Activated T-cell treated with anti-CD3 and anti-CD28 coated beads, Interleukin-2, amount 50 U/mL, for 1 hour (primary cell): ENCODE measurements around the gene SYNE3.
"Not testable (repeated sequence)": the region's sequence is repeated elsewhere in the genome, so short reads cannot be mapped to it uniquely, and the experiment has no call there.

Source experiments
- DNase-seq: peaks from one replicate; pipeline ENCODE4 v3.0.0-alpha.2; 2020

Gene SYNE3

DNA sequence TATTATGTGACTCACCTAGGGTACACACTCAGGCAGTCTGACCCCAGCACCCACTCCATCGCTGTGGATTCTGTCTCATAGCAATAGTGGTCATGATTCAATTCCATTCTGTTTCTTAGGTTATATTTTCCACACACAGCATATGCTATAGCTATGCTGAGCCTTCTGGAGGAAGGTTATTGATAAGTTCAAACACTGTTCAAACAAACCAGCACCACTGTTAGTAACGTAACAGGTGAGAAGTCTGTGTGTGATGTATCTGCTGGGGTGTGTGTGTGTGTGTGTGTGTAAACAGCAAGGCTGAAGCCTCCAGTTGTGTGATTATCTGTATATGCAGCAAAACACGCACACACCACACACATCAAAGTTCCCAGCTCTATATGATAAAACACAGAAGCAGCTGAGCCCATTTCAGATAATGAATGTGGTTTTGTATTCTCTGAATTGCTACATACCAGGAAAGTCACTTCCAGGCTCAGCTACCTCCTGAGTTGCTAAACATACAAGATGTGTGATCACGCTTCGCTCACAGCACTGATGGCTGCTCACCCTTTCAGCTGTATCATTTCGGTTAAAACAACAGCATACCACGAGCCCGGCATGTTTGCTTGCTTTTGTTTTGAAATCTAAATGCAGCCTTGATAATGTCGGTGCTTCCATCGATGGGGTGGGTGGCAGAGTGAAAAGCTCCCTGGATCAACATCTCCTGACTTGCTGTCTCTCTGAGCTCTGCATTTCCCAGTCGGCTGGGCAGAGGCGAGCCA is 6.8 kb upstream of the SYNE3 start:
- peak; percentile 48 for DNase-seq

DNA sequence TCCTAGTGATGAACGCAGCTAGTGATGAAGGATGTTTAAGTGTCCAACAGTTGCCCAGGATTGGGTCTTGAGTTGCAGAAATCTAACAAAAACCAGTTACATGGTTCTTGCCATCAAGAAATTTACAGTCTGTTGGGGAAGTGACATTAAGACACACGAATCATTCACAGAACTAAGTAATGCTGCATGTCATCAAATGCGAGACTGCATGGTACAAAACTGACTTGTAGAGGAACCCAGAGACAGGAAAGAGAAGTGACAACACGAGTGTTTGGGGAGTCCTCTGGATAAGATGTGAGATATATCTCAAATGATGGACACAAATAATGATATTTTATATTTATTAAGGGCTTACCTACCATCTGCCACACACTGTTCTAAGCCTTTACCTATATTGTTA is 6.1 kb upstream of the SYNE3 start:
- DNase-seq: no peak

DNA sequence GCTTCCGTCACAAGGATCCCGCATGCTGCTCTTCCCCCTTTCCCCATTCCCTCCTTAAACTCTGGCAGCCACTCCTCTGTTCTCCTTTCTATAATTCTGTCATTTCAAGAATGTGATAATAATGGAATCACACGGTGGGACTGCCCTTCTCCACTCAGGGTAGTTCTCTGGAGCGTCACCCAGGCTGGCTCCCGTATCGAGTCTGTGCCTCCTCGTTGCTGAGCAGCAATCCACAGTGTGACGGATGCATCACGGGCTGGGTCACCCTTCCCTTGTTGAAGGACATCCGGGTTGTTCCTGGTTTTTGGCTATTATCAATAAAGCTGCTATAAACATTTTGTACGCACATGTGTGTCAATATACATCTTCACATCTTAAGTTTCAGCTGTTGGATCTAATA is 5.7 kb upstream of the SYNE3 start:
- no peak for DNase-seq

DNA sequence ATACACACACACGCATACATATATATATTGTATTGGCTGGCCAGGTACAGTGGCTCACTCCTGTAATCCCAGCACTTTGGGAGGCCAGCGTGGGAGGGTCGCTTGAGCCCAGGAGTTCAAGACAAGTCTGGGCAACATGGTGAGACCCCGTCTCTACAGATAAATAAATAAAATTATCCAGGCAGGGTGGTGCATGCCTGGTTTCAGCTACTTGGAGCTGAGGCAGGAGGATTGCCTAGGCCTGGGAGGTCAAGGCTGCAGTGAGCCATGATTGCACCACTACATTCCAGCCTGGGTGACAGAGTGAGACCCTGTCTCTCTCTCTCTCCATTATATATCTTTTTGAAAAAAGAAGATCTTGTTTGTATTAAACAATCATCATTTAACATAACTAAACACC is 4.6 kb upstream of the SYNE3 start:
- no peak for DNase-seq

DNA sequence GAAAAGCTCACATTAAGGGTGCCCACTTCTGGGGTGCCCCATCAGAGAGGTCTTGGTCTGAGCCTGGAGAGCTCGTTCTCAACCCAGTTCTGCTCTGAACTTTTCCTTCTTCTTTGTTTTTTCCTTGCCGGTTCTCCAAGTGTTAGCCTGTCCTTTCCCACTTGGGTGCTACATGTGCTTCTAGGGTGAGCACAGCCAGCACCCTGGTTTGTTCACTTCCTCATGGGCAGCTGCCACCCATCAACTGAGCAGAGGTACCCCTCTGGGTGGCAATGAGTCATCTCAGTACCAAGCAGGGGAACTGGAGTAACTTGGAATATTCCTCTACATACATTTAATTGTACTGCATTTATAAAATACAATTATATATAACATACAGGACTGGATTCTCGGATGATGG is 3.9 kb upstream of the SYNE3 start:
- peak; percentile 29 for DNase-seq

DNA sequence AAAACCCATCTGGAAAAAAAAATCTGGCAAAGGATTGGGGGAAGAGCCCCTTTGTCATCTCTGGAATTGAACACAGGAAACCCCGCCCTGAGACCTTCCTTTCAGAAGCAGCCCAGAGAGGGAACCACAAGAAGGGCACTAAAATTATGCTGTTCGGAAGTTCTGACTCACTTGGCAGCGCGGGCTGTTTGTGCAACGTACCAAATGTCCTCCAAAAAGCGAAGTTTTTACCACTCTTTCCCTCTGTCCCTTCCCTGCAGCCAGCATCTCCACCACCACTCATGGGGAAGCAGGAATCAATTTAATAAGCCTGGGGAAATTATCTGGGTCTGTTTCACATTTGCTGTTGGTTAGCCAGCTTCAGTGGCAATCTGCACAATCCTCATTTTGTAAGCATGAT is 3.2 kb upstream of the SYNE3 start:
- DNase-seq: peak; percentile 70

DNA sequence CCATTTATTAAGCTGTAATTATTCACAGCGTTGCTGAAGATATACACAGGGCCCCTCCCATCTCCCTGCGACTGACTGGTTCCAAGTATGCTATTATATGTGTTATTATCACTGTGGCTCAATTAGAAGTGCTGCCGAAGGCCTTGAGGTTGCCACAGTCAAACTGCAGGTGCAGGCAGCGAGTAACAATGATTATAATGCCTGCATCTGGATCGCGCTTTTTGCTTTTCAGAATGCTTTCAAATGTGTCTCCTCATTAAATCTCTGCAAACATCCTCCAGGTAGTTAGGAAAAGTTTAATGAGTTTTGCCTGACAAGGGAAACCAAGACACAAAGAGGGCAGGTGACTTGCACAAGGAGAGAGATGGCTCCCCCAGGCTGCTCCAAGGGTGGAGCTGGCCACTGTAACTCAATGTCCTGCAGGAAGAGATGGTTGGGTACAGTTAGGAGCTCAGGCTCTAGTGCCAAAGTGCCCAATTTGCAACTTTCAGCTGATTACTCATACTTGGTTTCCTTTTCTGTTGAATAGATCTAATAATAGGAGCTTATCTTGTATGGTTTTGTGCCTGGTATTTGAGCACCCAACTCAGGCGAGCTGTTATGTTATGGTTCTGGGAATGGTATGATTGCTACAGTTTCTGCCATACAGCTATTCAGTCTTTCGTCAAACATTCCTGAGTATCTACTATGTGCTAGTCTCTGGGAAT is 1.7 kb upstream of the SYNE3 start:
- DNase-seq: no peak

DNA sequence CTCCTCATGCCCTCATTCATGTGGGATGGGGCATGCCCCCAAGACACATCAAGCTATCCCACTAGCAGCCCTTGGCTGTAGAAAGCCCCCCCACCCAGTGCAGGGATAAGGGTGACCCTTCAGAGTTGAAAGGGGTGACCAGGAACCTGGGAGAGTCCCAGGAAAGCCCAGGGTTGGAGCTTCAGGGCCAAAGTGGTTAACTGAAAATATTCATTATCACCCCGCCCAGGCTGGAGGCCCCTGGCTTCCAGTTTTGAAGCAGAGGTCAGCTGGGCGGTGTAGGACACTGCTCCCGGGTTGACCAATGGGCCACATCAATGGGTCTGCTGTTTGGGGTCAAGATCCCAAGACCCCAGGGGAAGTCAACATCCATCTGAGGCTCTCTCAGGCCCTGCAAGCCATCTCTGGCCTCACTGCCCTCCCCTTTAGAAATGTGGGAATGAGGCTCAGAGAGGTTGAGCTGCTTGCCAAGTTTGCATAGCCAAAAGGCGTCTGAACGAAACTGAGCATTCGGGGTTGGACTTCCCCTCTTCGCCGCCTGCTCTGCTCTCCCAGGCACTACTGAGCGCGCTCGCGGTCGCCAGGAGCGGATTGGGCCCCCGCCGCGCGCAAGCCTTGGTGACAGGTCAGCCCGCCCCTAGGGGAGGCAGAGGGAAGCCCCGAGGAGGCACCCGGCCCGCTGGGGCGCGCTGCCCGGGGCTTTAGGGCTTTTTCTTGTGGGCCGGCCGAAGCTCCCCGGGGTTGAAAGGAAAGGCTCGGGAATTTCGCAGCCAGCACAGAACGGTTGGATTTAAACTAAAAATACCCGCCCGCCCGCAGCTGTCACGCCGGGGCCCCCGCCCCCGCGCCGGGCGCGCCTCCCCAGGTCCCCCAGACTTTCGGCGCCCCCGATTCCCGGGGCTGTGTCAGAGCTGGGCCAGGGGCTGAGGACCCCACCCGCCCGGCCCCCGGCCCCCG is 576 bp downstream of the SYNE3 start:
- peak; percentile 85 for DNase-seq

DNA sequence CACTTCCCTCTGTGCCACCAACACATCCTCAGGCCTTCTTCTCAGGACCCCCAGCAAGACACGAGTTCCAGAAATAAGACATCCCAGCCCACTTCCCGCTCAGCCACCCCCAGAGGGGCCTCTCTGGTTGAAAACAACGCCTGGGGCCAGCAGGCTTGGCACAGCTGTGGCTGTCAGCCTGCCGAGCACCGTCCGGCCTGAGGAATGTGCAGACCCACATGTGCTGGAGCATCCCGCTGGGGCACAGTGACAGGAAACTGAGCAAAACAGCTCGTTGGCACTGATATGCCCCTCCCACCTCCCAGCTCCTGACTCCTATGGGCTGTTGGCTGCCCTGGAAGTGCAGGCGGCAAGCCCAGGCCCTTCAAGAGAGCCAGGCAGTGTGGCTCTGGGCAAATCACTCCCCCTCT is 1.4 kb downstream of the SYNE3 start:
- peak; percentile 27 for DNase-seq

DNA sequence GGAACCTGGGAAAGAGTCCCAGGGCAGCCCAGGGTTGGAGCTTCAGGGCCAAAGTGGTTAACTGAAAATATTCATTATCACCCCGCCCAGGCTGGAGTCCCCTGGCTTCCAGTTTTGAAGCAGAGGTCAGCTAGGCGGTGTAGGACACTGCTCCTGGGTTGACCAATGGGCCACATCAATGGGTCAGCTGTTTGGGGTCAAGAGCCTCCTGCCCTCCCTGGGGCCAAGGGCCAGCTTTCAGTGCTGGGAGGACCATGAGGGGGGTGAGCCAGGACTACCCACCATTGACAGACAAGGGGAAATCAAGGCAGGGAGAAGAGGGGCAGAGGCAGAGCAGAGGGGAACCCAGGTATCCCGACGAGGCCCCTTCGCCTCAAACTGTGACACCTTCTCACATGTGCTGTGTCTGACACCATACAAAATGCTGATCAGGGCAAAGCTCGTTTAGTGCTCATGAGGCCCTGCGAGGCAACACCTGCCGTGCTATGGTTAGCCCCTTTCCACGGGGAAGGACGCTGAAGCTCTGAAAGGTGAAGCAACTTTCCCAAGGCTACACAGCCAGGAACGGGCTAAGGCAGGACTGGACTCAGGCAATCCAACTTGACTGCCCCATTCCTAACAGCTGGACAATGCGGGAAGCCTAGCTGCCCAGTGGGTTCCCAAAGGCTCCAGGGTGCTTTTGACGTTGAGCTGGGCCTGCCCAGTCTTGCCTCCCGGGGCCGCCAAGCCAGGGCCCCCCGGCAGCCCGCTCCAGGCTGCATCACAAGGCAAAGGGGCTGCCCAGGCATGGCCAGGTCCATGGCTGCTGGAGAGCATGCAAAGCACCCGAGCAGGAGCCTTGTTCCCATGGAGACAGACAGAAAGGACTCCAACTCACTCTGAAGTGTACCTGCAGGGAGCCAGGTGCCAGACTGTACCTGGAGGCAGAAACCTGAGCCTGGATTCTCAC is 2.0 kb downstream of the SYNE3 start:
- DNase-seq: no peak

DNA sequence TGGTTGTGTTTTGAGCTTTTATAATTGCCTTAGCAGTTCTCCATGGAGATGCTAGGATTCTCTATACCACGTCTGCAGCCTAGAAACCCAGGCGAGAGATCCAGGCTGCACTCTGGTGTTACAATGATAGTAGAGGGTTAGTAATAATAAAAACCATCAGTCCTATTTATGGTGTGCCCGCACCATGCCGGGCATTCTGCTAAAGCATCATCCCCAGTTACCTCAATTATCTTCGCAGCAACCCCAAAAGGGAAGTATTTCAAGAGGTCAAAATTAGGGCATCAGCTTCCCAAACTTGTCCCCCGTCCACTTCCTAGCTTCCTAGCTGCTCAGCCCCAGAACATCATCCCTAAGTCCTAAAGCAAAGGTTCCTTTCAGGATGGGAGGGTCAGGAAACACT is 3.2 kb downstream of the SYNE3 start:
- DNase-seq: no peak

DNA sequence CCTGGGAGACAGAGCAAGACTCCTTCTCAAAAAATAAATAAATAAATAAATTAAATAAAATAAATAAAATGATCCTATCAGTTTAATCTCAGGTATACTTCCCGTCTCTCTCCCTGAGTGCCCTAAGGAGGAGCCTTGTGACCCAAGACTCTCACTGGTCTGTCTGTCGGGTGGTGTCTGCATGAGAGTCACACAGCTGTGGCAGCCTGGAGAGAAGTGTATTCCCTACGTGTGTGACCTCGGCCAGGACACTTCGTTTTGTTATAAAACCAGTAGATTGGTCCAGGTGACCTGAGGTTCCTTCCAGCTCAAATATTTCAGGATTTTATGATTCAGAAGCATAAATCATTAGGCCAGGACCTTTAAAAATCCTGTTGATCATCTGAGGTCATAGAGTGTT is 4.8 kb downstream of the SYNE3 start:
- DNase-seq: no peak

DNA sequence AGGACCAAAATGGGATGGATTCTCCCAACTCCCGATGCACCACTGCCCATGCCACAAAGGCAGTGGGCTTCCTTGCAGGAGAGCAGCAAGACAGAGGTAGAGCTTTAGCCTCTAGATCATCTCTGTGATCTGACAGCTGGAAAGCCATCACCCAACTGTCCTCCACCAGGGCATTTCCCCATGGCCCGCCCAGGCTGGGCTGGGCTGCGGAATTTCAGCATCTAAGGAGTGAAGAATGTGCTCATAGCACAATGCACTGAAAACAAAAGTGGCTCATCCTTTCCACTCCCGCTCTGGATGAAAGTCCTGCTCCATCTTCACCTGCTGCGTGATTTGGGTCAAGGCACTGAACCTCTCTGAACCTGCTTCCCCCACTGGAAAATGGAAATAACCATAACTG is 5.6 kb downstream of the SYNE3 start:
- DNase-seq: no peak

DNA sequence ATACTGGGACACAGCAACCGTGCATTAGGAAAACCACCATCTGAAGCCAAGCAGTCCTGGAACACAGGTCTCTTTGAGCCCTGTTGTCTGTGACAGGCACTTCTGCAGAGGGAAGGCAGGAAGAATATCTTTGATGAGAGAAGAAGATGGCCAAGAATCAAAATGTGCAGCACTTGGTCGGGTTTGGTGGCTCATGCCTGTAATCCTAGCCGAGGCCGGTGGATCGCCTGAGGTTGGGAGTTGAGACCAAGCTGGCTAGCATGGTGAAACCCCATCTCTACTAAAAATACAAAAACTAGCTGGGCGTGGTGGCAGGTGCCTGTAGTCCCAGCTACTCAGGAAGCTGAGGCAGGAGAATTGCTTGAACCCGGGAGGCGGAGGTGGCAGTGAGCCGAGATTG is 6.1 kb downstream of the SYNE3 start:
- not testable (repeated sequence) for DNase-seq

DNA sequence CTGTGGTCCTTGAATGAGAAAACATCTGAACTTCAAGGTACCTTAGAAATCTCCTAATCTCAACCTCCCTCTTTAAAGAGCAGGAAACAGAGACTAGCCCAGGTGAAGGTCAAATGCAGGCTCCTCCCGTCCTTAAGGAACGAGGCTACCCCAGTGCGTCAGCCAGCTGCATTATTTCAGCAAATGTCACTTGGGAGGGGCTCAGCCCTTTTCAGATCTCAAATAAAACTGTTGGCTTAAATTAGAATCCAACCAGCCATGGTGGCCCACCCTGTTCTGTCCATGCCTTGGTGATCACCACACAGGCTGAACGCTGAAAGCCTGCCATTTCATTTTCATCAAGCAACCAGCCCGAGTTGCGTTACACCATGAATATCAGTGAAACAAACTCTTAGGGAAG is 7.0 kb downstream of the SYNE3 start:
- DNase-seq: no peak

DNA sequence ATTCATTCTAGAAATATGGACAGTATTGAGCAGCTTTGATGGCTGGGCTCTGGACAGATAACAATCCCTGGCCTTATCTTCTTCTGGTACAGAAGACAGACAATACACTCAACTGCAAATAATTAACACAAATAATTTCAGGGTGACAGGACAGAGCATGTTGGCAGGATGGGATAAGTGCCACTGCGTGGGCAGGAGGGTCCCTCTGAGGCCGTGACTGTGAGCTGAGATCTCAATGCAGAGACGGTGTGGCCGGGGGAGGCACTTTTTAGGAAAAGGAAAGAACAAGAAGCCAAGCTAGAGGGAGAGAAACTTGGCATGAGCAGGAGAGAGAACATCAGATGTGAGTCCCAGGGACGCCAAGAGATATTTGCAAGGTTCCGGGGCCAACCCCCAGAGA is 8.1 kb downstream of the SYNE3 start:
- DNase-seq: no peak

DNA sequence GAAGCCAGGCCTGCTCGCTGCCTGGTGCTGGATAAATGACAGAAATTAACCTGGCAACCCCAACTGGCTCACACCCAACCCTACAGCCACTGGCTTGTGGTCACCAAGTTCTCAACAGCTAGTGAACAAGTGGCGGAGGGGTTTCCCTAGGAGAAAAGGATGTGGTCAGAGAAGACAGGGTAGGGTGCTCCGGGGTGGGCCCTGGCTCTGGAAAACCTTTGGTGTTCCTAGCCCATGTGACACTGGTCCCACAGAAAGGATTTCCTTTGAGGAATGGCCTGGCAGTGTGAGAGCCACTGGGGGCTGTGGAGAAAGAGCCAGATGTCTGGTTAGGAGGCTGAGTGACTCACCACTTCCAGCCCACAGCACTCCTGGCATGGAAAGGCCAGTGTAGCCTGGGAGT is 8.7 kb downstream of the SYNE3 start:
- no peak for DNase-seq

DNA sequence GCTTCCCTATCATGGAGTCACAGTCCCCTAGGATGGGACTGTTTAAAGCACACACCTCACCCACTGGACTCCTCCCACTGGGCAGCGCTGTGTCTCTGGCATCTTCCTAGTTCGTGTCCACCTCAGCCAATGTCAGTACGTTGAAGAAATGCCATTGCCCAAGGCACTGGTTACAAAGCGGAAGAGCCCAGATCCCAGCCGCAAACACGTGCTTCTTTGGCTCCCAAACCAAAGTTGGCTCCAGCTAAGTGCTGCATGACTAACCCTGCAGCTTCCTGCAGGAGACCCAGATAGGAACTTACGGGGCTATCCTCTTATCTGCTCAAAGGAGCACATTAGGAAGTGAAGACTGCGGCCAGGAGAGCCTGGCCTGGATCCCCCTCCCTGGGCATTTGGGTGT is 9.3 kb downstream of the SYNE3 start:
- DNase-seq: no peak

DNA sequence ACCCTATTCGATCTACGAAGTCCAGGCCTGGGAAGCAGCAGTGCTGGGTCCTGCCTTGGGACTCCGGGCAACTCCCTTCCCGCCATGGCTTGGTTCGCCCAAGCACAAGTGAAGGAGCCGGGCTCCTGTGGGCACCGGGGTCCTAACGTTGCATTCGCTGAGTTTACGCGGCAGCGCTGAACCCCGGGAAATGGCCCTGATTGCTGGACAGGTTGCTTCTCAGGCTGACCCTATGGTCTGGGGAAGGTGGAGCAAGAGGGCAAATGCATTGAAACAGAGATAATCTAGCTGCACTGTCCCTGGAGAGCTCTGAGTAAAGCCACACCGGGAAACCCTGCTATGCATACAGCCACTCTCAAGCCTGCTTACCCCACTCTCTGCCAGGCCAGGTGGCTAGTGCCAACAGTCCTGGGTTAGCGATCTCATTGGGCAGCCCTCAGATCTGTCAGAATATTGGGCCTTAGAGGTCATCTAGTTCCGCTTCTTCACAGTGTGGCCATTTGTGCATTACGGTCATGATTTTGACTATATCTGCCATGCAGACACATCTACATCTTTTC is 11.3 kb downstream of the SYNE3 start:
- DNase-seq: no peak

DNA sequence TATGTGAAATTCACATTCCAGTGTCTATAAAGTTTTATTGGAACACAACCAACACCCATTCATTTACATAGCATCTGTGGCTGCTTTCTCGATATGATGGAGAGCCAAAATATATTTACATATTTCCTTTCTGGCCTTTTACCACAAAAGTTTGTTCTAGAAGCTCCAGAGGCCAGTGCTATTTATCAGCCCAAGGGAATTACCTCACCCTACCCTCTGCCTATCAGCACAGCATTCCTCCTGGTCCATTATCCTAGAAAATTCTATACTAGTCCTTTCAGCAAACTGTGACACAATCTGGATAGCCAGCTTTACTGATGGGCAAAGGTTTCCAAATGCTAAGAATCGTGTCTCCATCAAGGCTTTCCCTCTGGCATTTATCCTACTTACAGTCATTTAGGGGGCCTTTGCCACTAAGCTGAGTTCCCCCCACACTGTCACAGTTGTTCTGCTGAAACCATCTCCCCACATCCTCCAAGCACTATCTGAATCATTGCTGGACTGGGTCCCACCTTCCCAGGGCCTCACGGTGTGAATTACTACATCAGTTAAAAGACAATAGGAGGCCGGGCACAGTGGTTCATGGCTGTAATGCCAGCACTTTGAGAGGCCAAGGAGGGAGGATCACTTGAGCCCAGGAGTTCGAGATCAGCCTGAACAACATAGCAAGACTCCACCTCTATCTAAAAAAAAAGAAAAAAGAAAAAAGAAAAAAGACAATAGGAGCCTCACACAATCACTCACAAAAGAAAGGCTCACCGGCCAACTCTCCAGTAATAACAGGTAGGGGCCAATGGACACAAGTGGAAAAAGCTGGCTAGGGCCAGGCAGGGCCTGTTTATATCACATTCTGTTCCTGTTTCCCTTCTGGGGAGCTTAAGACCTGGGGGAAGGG is 12.1 kb downstream of the SYNE3 start:
- no peak for DNase-seq
